HG03108 (cell line): ENCODE measurements around the gene ETV5.

ENCODE experiments used
- ATAC-seq: cut with Tn5 transposase; IDR thresholded peaks from one replicate; pipeline ENCODE4 v1.9.1; 2021; ENCODE audit warnings: moderate library complexity; ENCODE audit not compliant: unreplicated experiment

ETV5 gene

DNA sequence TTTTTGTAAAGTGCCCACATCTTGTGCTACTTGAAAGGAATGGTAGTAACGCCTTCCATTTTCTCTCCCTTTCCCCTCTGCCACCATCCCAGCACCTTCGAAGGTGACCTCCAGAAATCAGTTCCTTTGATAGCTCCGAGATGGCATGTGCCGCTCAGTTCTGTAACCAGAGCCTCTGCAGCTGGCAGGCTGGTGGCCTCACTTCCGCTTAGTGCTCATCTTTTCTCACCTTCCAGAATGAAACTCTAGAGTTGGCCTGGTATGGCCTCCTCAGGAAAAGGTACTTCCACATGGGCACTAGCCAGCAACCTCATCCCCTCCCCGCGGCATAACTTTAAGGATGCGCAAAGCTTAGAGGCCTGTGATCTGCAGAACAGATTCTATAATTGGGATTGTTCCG is 38.8 kb downstream of the ETV5 start:
- ATAC-seq: no peak

DNA sequence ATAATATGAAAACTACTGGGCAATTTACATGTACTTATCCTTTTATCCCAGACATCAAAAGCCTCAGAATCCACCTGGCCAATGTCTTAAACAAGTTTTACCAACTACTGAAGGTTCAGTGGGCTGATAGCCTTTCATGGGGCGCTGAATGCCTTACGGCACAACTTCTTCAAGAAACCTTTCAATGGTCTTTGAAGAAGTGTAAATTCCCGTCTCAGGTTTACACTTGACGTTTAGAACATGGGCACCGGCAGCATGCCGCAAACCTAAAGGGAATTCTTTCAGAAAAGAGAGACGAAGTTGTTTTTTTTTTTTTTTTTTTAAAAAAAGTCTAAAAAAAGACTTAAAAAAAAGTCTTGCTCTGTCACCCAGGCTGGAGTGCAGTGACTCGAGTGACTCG is 39.7 kb downstream of the ETV5 start:
- no peak for ATAC-seq

DNA sequence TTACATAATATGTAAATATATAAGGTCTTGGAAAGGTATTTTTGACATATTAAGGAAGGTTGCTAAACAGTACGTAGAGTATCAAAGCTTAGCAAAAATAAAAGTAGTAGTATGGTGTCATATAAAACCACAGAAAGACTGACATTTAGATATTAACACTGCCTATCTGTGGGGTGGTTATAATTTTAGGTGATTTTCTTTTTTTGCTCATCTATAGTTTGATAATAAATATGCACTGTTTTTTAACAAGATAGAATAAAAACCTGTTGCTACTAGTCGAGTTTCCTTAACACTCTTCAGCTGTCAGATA is 40.7 kb downstream of the ETV5 start:
- ATAC-seq: no peak

DNA sequence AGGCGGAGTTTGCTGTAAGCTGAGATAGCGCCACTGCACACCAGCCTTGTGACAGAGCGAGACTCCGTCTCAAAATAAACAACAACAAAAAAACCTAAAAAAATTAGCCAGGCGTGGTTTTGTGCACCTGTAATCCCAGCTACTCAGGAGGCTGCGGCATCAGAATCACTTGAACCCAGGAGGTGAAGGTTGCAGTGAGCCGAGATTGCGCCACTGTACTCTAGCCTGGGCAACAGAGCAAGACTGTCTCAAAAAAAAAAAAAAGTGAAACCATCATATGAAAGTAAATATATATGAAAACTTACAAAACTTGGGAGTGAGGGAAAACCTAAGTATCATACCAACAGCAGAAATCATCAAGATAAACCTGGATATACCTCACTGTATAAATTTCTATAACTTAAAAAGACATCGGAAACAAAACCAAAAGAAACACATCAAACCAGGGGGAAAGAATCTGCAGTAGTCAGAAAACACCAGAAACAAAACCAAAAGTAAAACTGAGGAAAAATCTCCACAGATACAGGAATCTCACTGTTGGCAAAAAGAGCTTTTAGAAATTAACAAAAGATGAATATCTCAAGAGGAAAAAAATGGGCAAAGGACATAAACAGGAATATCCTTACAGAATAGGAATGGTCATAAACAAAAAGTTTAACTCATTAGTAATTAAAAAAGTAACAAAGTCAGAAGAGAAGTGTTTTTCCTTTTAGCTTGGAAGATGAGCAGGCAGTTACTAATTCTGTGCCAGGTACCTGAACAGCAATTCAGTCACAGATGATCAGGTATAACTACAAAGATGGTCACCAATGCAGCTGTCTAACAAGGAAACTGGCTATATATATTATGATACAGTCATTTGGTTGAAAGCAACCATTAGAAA is 41.3 kb downstream of the ETV5 start:
- ATAC-seq: no peak

DNA sequence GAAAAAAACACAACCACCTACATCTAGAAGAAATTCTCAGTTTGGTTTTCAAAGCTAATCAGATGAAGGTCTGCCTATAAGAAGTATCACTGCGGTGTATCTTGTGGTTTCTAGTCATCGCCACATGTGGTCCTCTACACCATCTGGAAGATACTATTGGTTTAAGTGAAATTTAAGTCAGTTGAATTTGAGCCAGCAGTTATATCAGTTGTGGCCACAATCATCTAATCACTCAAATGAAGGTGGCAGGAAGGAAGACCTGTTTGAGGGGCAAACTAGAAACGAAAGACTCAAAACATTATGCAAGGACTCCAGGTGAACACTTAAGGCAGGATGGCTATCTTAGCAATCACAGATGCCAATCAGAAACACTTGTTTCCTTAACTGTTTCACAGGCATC is 48.7 kb downstream of the ETV5 start:
- ATAC-seq: peak; percentile 74

GRCh38 chr3:186059192-186059591 is 49.7 kb downstream of the ETV5 start:
- ATAC-seq: no peak

GRCh38 chr3:186058225-186058624 is 50.7 kb downstream of the ETV5 start:
- no peak for ATAC-seq

GRCh38 chr3:186057594-186057993 is 51.3 kb downstream of the ETV5 start:
- ATAC-seq: no peak

GRCh38 chr3:186054792-186055352 is 54.0 kb downstream of the ETV5 start:
- ATAC-seq: no peak

GRCh38 chr3:186053954-186054791 is 54.7 kb downstream of the ETV5 start:
- no peak for ATAC-seq

- ATAC-seq: no peak
Observed at GRCh38 chr3:186052096-186052840, 56.6 kb downstream of the ETV5 start.

- no peak for ATAC-seq
Observed at GRCh38 chr3:186049001-186049400, 59.9 kb downstream of the ETV5 start.

- no peak for ATAC-seq
Observed at GRCh38 chr3:186048119-186048518, 60.8 kb downstream of the ETV5 start.

DNA sequence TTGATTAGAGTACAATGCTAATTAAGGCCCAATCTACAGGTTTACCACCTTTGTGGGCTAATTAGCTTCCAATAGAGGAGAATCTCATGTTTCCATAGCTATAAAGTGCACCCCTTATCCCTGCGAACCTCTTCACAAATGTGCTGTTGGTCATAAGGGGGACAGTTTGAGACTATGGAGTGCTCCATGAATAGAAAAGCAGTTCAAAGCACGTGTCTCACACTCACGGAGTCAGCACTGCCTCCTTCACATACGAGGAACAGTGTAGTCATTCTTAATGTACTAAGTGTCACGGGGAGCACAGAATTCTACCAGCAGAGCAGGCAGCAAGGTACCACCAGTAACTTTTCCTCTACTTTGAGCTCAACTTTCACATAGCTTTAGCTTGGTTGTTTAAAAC is 62.1 kb downstream of the ETV5 start:
- ATAC-seq: no peak

GRCh38 chr3:186044968-186045367 is 63.9 kb downstream of the ETV5 start:
- ATAC-seq: no peak

DNA sequence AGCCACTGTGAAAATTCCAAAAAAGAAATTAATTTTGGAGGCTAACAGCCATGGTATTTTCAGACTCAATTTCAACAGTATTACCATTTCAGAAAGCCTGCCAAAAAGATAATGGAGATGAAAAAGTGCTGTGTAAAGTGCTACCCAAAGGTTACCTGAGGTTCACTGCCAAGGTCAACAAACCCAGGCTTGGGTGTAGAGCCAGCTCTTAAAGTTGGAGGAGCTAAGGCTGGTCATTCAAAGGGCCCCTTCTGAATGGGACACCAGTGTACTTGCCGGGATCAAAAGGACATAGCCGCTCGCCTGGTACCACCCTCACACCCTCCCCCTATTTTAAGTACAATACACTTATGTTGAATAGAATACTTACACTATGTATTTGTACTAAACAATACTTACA is 64.5 kb downstream of the ETV5 start:
- ATAC-seq: no peak

GRCh38 chr3:186042521-186043202 is 66.2 kb downstream of the ETV5 start:
- no peak for ATAC-seq

DNA sequence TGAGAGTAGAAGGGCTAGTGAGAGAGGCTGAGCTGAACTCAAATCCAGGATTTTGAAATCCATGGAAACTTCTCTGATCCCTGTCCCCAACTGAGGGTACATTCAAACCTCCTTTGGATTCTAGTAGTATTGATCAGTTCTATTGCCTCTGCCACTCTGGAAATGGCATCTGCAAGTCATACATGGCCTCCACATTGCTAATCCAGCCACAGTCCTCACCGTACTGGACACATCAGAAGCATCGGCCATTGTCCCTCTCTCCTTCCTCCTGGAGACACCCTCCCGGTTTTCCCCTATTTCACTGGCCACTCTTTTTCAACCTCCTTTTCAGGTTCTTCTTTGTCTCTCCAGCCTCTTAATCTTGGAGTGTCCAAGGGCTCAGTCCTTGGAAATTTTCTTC is 66.9 kb downstream of the ETV5 start:
- no peak for ATAC-seq

GRCh38 chr3:186038360-186038759 is 70.5 kb downstream of the ETV5 start:
- ATAC-seq: no peak

- no peak for ATAC-seq
Observed at GRCh38 chr3:186035277-186035676, 73.6 kb downstream of the ETV5 start.

DNA sequence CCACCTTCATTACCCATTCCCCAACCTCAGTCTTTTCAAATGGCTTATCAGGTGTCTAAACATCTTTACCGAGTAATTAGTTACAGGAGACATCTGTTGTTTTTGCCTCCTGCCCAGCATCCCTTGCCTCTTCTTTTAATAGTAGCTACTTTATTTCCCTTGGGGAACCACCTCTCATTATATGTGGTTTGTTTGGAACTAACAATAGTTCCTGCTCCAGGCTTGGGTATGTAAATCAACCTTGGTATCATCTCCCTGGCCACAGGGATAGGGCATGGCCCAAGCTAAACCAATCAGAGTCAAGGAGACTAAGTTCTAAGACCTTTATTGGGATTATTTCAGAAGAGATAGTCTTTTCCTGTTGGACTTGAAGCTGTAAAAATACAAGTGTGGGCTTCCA is 76.6 kb downstream of the ETV5 start:
- ATAC-seq: no peak
